Neural cell (in vitro differentiated cells): ENCODE data around the gene AGL. TPM values are rescaled to one million over a fixed set of nuclear protein-coding genes. Genes with fewer than 3 reads are reported as not detected.

Source experiments
- H2AFZ ChIP-seq: fragments of 200-600, 300-800 bp; sonication (generic), shearing (Covaris generic); 2 replicates; pipeline ENCODE4 v1.6.0; 2014; ENCODE audit warnings: low read depth, mild to moderate bottlenecking, antibody characterized with exemption, low read length, moderate library complexity
- H3F3A ChIP-seq: fragments of 200-600 bp; shearing (Covaris generic); 2 replicates; pipeline ENCODE4 v1.6.1; 2016; ENCODE audit warnings: mild to moderate bottlenecking, moderate library complexity, mixed read lengths, antibody characterized with exemption, low read length; ENCODE audit not compliant: insufficient read depth, poor library complexity, severe bottlenecking
- H3K27ac ChIP-seq: fragments of 200-600, 300-800 bp; sonication (generic), shearing (Covaris generic); 2 replicates; pipeline ENCODE4 v1.5.1; 2014; ENCODE audit warnings: mild to moderate bottlenecking, low read length, moderate library complexity
- H3K27me3 ChIP-seq: fragments of 300-800, 200-600 bp; sonication (generic), shearing (Covaris generic); 2 replicates; pipeline ENCODE4 v1.6.0; 2014; ENCODE audit warnings: mild to moderate bottlenecking, low read depth, low read length, moderate library complexity; ENCODE audit not compliant: insufficient read depth
- H3K36me3 ChIP-seq: fragments of 300-800, 200-600 bp; sonication (generic), shearing (Covaris generic); 2 replicates; pipeline ENCODE4 v1.5.1; 2014; ENCODE audit warnings: mild to moderate bottlenecking, antibody characterized with exemption, low read length, moderate library complexity; ENCODE audit not compliant: insufficient read depth
- H3K4me2 ChIP-seq: fragments of 300-800, 200-600 bp; sonication (generic), shearing (Covaris generic); 2 replicates; pipeline ENCODE4 v1.6.0; 2014; ENCODE audit warnings: mild to moderate bottlenecking, low read length
- H3K4me3 ChIP-seq: fragments of 300-800, 200-600 bp; sonication (generic), shearing (Covaris generic); 2 replicates; pipeline ENCODE4 v1.5.1; 2014; ENCODE audit warnings: mild to moderate bottlenecking, low read length, moderate library complexity
- H3K79me2 ChIP-seq: fragments of 200-600 bp; shearing (Covaris generic); replicated peaks from 2 replicates; pipeline ENCODE4 v1.6.0; 2014; ENCODE audit warnings: mild to moderate bottlenecking, low read length, moderate library complexity; ENCODE audit not compliant: insufficient read depth
- H3K9ac ChIP-seq: fragments of 300-800, 200-600 bp; sonication (generic), shearing (Covaris generic); 2 replicates; pipeline ENCODE4 v1.6.1; 2016; ENCODE audit warnings: mild to moderate bottlenecking, low read length, mixed read lengths
- H3K9me2 ChIP-seq: fragments of 200-600 bp; shearing (Covaris generic); 2 replicates; pipeline ENCODE4 v1.6.1; 2016; ENCODE audit warnings: mild to moderate bottlenecking, low read length, mixed read lengths; ENCODE audit not compliant: insufficient read depth
- H3K9me3 ChIP-seq: fragments of 200-600, 300-800 bp; sonication (generic), shearing (Covaris generic); 2 replicates; pipeline ENCODE4 v1.6.1; 2016; ENCODE audit warnings: mild to moderate bottlenecking, mixed run types, low read length, moderate library complexity, mixed read lengths
- H4K20me1 ChIP-seq: fragments of 200-600 bp; shearing (Covaris generic); 2 replicates; pipeline ENCODE4 v1.6.1; 2016; ENCODE audit warnings: mild to moderate bottlenecking, mixed run types; ENCODE audit not compliant: insufficient read depth
- CTCF ChIP-seq: fragments of 450-650 bp; IDR thresholded peaks from 2 replicates; pipeline ENCODE4 v1.5.1; 2014; ENCODE audit warnings: antibody characterized with exemption, mild to moderate bottlenecking, moderate library complexity; ENCODE audit not compliant: poor library complexity, severe bottlenecking
- EP300 ChIP-seq: fragments of 450-650 bp; conservative IDR thresholded peaks from 2 replicates; pipeline ENCODE4 v1.6.1; 2014; ENCODE audit warnings: antibody characterized with exemption, mild to moderate bottlenecking, moderate library complexity; ENCODE audit not compliant: poor library complexity, severe bottlenecking
- EZH2 ChIP-seq: fragments of 200-600, 300-800 bp; shearing (Covaris generic), sonication (generic); IDR thresholded peaks from 2 replicates; pipeline ENCODE4 v1.6.1; 2014; ENCODE audit warnings: antibody characterized with exemption, low read length, borderline replicate concordance, mild to moderate bottlenecking; ENCODE audit not compliant: insufficient read depth, poor library complexity, severe bottlenecking
- MXI1 ChIP-seq: fragments of 450-650 bp; conservative IDR thresholded peaks from 2 replicates; pipeline ENCODE4 v1.6.1; 2014; ENCODE audit warnings: antibody characterized with exemption, mild to moderate bottlenecking; ENCODE audit not compliant: poor library complexity, severe bottlenecking
- POLR2AphosphoS5 ChIP-seq: IDR thresholded peaks from 2 replicates; pipeline ENCODE4 v1.6.1; 2012
- RAD21 ChIP-seq: fragments of 450-650 bp; conservative IDR thresholded peaks from 2 replicates; pipeline ENCODE4 v1.6.1; 2014; ENCODE audit warnings: antibody characterized with exemption, mild to moderate bottlenecking, moderate library complexity
- SMC3 ChIP-seq: fragments of 450-650 bp; conservative IDR thresholded peaks from 2 replicates; pipeline ENCODE4 v1.6.1; 2014; ENCODE audit warnings: antibody characterized with exemption, mild to moderate bottlenecking, moderate library complexity; ENCODE audit not compliant: poor library complexity
- TAF1 ChIP-seq: IDR thresholded peaks from 2 replicates; pipeline ENCODE4 v1.6.1; 2012; ENCODE audit warnings: low read depth
- polyA plus RNA-seq: library from polyadenylated mRNA; depleted of rRNA; stranded (reverse); fragments of >200 nt; gene quantifications from 2 replicates; pipeline ENCODE4 v1.2.3, GENCODE V29; 2014
- TF ChIP-seq, protein P1 (sequence below): IDR thresholded peaks from 2 replicates; pipeline ENCODE4 v1.6.1; 2012; ENCODE audit warnings: borderline replicate concordance

The AGL gene
- polyA plus RNA-seq, 1 donor from 2014 or later = 17.7 TPM

DNA sequence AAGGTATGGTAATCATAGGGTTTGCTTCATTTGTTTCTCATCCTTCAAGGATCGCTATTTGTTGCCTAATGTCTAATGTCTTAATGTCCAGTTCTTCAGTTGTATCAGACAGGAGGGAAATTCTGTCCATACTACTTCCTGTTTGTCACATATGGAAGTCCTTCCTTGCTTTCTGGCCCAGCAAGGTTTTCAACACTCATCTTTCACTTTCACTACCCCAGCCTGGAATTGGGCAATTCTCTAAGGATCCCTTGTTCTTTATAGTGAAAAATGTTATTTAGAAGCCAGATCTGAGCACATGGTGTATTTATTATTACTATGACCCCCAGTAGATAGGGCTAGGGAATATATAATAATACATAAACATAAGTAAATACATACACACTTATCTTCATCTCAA is 69.1 kb downstream of the AGL start:
- no peak overlapping the region for H3K4me2 ChIP-seq
- H3K9me2 ChIP-seq = no peaks in the 10 kb centered on the region
- H3F3A ChIP-seq = no peaks in the 10 kb centered on the region
- H3K36me3 ChIP-seq = peaks cover 5% of the 10 kb centered on the region
- H3K9me3 ChIP-seq = no peaks in the 10 kb centered on the region
- H4K20me1 ChIP-seq = no peaks in the 10 kb centered on the region
- TF ChIP-seq TAF1 (no peak), RAD21 (no peak), EZH2 (no peak), EP300 (no peak), SMC3 (no peak), MXI1 (no peak), CTCF (no peak), POLR2AphosphoS5 (no peak)
- TF ChIP-seq, protein P1, sequence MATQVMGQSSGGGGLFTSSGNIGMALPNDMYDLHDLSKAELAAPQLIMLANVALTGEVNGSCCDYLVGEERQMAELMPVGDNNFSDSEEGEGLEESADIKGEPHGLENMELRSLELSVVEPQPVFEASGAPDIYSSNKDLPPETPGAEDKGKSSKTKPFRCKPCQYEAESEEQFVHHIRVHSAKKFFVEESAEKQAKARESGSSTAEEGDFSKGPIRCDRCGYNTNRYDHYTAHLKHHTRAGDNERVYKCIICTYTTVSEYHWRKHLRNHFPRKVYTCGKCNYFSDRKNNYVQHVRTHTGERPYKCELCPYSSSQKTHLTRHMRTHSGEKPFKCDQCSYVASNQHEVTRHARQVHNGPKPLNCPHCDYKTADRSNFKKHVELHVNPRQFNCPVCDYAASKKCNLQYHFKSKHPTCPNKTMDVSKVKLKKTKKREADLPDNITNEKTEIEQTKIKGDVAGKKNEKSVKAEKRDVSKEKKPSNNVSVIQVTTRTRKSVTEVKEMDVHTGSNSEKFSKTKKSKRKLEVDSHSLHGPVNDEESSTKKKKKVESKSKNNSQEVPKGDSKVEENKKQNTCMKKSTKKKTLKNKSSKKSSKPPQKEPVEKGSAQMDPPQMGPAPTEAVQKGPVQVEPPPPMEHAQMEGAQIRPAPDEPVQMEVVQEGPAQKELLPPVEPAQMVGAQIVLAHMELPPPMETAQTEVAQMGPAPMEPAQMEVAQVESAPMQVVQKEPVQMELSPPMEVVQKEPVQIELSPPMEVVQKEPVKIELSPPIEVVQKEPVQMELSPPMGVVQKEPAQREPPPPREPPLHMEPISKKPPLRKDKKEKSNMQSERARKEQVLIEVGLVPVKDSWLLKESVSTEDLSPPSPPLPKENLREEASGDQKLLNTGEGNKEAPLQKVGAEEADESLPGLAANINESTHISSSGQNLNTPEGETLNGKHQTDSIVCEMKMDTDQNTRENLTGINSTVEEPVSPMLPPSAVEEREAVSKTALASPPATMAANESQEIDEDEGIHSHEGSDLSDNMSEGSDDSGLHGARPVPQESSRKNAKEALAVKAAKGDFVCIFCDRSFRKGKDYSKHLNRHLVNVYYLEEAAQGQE = no peak
- no peak overlapping the region for H2AFZ ChIP-seq
- H3K9ac ChIP-seq = no peak overlapping the region
- H3K4me3 ChIP-seq = no peak overlapping the region
- no peaks in the 10 kb centered on the region for H3K79me2 ChIP-seq
- no peak overlapping the region for H3K27ac ChIP-seq
- no peaks in the 10 kb centered on the region for H3K27me3 ChIP-seq

- no peak overlapping the region for H3K27ac ChIP-seq
- no peak overlapping the region for H3K9ac ChIP-seq
These were observed 84.6 kb downstream of the AGL start for GRCh38 chr1:99934801-99935200.

More at GRCh38 chr1:99934801-99935200, 84.6 kb downstream of the AGL start:
- H4K20me1 ChIP-seq = no peaks in the 10 kb centered on the region
- no peak overlapping the region for H3K4me3 ChIP-seq
- no peaks in the 10 kb centered on the region for H3K79me2 ChIP-seq
- H3F3A ChIP-seq = no peaks in the 10 kb centered on the region
- H3K27me3 ChIP-seq = no peaks in the 10 kb centered on the region
- no peaks in the 10 kb centered on the region for H3K9me3 ChIP-seq
- no peaks in the 10 kb centered on the region for H3K9me2 ChIP-seq
- no peaks in the 10 kb centered on the region for H3K36me3 ChIP-seq
- no peak overlapping the region for H3K4me2 ChIP-seq
- TF ChIP-seq, protein P1 = no peak
- no peak for TF ChIP-seq EP300
- TF ChIP-seq TAF1 = no peak
- TF ChIP-seq EZH2 = no peak
- TF ChIP-seq CTCF = no peak
- TF ChIP-seq RAD21 = no peak
- no peak for TF ChIP-seq POLR2AphosphoS5
- no peak for TF ChIP-seq MXI1
- TF ChIP-seq SMC3 = no peak
- H2AFZ ChIP-seq = no peak overlapping the region
